WTC11 (cell line): ENCODE results near the gene LRP11. TPM values are rescaled to one million over a fixed set of nuclear protein-coding genes. Genes with fewer than 3 reads are reported as not detected.
A peak's percentile ranks its signal among the peaks of the same experiment; 100 is the strongest.

ENCODE experiments used
- ATF1 ChIP-seq: sonication (generic); formaldehyde crosslinking; IDR thresholded peaks from 2 replicates; pipeline ENCODE4 v1.8.1; 2023; ENCODE audit warnings: mild to moderate bottlenecking, moderate library complexity, missing genetic modification reagents
- CBFB ChIP-seq: sonication (generic); formaldehyde crosslinking; IDR thresholded peaks from 2 replicates; pipeline ENCODE4 v1.8.1; 2022; ENCODE audit warnings: mild to moderate bottlenecking, low read depth, missing genetic modification reagents
- E2F1 ChIP-seq: sonication (generic); formaldehyde crosslinking; IDR thresholded peaks from 2 replicates; pipeline ENCODE4 v1.8.0; 2022; ENCODE audit warnings: mild to moderate bottlenecking, missing genetic modification reagents
- GABPB1 ChIP-seq: sonication (generic); formaldehyde crosslinking; IDR thresholded peaks from 2 replicates; pipeline ENCODE4 v1.8.1; 2023; ENCODE audit warnings: mild to moderate bottlenecking, missing genetic modification reagents
- HMGA2 ChIP-seq: fragments of 250-450 bp; sonication (Bioruptor Pico); IDR thresholded peaks from 2 replicates; pipeline ENCODE4 v1.4.0; 2021; ENCODE audit warnings: mild to moderate bottlenecking, moderate library complexity
- IRF2 ChIP-seq: sonication (generic); formaldehyde crosslinking; IDR thresholded peaks from 2 replicates; pipeline ENCODE4 v1.8.0; 2022; ENCODE audit warnings: low read depth, missing genetic modification reagents, borderline replicate concordance
- JAZF1 ChIP-seq: fragments of 250-450 bp; sonication (Bioruptor Pico); IDR thresholded peaks from 2 replicates; pipeline ENCODE4 v1.9.0; 2021; ENCODE audit warnings: moderate library complexity, mild to moderate bottlenecking, inconsistent platforms
- NFATC4 ChIP-seq: fragments of 250-450 bp; sonication (Bioruptor Pico); IDR thresholded peaks from 2 replicates; pipeline ENCODE4 v1.9.0; 2021; ENCODE audit warnings: mild to moderate bottlenecking
- NFE2L1 ChIP-seq: sonication (generic); formaldehyde crosslinking; IDR thresholded peaks from 2 replicates; pipeline ENCODE4 v1.8.1; 2023; ENCODE audit warnings: missing genetic modification reagents
- RORB ChIP-seq: fragments of 250-450 bp; sonication (Bioruptor Pico); IDR thresholded peaks from 2 replicates; pipeline ENCODE4 v1.9.0; 2021; ENCODE audit warnings: mild to moderate bottlenecking
- SOX15 ChIP-seq: fragments of 250-450 bp; sonication (Bioruptor Pico); IDR thresholded peaks from 2 replicates; pipeline ENCODE4 v1.9.0; 2021; ENCODE audit warnings: mild to moderate bottlenecking
- TEAD1 ChIP-seq: sonication (generic); formaldehyde crosslinking; IDR thresholded peaks from 2 replicates; pipeline ENCODE4 v1.8.0; 2022; ENCODE audit warnings: mild to moderate bottlenecking, missing genetic modification reagents
- TP53 ChIP-seq: sonication (generic); formaldehyde crosslinking; IDR thresholded peaks from 2 replicates; pipeline ENCODE4 v1.8.1; 2023; ENCODE audit warnings: mild to moderate bottlenecking, missing genetic modification reagents
- ZBTB43 ChIP-seq: sonication (generic); formaldehyde crosslinking; IDR thresholded peaks from 2 replicates; pipeline ENCODE4 v1.8.1; 2023; ENCODE audit warnings: mild to moderate bottlenecking, missing genetic modification reagents
- total RNA-seq: library from RNA; stranded (reverse); gene quantifications from 3 replicates; pipeline ENCODE4 v1.2.3, GENCODE V29; 2021
- TF ChIP-seq, protein P1 (sequence below): sonication (generic); formaldehyde crosslinking; IDR thresholded peaks from 2 replicates; pipeline ENCODE4 v1.8.0; 2022; ENCODE audit warnings: mild to moderate bottlenecking, missing genetic modification reagents
- TF ChIP-seq, protein P2 (sequence below): sonication (generic); formaldehyde crosslinking; IDR thresholded peaks from 2 replicates; pipeline ENCODE4 v1.8.1; 2022; ENCODE audit warnings: low read depth, mild to moderate bottlenecking, moderate library complexity, missing genetic modification reagents, borderline replicate concordance
- TF ChIP-seq, protein P3 (sequence below): sonication (generic); formaldehyde crosslinking; IDR thresholded peaks from 2 replicates; pipeline ENCODE4 v1.8.0; 2023; ENCODE audit warnings: missing genetic modification reagents
- TF ChIP-seq, protein P4 (sequence below): sonication (generic); formaldehyde crosslinking; IDR thresholded peaks from 2 replicates; pipeline ENCODE4 v1.8.1; 2022; ENCODE audit warnings: missing genetic modification reagents, borderline replicate concordance

Gene LRP11
- total RNA-seq, 1 experiment from 2014 or later = 19.8 TPM

GRCh38 chr6:149863698-149864577, at the start of gene LRP11 (continued):
- TF ChIP-seq, protein P1, sequence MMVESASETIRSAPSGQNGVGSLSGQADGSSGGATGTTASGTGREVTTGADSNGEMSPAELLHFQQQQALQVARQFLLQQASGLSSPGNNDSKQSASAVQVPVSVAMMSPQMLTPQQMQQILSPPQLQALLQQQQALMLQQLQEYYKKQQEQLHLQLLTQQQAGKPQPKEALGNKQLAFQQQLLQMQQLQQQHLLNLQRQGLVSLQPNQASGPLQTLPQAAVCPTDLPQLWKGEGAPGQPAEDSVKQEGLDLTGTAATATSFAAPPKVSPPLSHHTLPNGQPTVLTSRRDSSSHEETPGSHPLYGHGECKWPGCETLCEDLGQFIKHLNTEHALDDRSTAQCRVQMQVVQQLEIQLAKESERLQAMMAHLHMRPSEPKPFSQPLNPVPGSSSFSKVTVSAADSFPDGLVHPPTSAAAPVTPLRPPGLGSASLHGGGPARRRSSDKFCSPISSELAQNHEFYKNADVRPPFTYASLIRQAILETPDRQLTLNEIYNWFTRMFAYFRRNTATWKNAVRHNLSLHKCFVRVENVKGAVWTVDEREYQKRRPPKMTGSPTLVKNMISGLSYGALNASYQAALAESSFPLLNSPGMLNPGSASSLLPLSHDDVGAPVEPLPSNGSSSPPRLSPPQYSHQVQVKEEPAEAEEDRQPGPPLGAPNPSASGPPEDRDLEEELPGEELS (CRISPR knock-in tag) = peak; percentile 88
- TF ChIP-seq CBFB (CRISPR knock-in tag) (no peak), TEAD1 (CRISPR knock-in tag) (no peak), GABPB1 (0 out of 2 replicates have a peak, but pooled peaks have one; percentile 38), E2F1 (no peak), ZBTB43 (0 out of 2 replicates have a peak, but pooled peaks have one; percentile 60), RORB (CRISPR knock-in tag) (no peak), ATF1 (no peak), JAZF1 (no peak), IRF2 (CRISPR knock-in tag) (no peak), SOX15 (CRISPR knock-in tag) (no peak), NFATC4 (CRISPR knock-in tag) (no peak), HMGA2 (CRISPR knock-in tag) (no peak), TP53 (CRISPR knock-in tag) (no peak), NFE2L1 (peak; percentile 22; the same call in 1 of the 2 replicates)
- TF ChIP-seq, protein P2, sequence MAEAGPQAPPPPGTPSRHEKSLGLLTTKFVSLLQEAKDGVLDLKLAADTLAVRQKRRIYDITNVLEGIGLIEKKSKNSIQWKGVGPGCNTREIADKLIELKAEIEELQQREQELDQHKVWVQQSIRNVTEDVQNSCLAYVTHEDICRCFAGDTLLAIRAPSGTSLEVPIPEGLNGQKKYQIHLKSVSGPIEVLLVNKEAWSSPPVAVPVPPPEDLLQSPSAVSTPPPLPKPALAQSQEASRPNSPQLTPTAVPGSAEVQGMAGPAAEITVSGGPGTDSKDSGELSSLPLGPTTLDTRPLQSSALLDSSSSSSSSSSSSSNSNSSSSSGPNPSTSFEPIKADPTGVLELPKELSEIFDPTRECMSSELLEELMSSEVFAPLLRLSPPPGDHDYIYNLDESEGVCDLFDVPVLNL (CRISPR knock-in tag) = peak; percentile 28; the same call in 1 of the 2 replicates
- TF ChIP-seq, protein P3, sequence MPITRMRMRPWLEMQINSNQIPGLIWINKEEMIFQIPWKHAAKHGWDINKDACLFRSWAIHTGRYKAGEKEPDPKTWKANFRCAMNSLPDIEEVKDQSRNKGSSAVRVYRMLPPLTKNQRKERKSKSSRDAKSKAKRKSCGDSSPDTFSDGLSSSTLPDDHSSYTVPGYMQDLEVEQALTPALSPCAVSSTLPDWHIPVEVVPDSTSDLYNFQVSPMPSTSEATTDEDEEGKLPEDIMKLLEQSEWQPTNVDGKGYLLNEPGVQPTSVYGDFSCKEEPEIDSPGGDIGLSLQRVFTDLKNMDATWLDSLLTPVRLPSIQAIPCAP (CRISPR knock-in tag) = peak; percentile 53; the same call in 1 of the 2 replicates
- TF ChIP-seq, protein P4, sequence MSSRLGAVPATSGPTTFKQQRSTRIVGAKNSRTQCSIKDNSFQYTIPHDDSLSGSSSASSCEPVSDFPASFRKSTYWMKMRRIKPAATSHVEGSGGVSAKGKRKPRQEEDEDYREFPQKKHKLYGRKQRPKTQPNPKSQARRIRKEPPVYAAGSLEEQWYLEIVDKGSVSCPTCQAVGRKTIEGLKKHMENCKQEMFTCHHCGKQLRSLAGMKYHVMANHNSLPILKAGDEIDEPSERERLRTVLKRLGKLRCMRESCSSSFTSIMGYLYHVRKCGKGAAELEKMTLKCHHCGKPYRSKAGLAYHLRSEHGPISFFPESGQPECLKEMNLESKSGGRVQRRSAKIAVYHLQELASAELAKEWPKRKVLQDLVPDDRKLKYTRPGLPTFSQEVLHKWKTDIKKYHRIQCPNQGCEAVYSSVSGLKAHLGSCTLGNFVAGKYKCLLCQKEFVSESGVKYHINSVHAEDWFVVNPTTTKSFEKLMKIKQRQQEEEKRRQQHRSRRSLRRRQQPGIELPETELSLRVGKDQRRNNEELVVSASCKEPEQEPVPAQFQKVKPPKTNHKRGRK = no peak
